CD4-positive, CD25-positive, alpha-beta regulatory T cell (primary cell): Measurements from ENCODE around the gene PRR12. TPM values are rescaled to one million over a fixed set of nuclear protein-coding genes. Genes with fewer than 3 reads are reported as not detected.
A peak's percentile ranks its signal among the peaks of the same experiment; 100 is the strongest.

ENCODE experiments used
- ATAC-seq, 2 donors: fragments of 150-1000 bp; cut with Tn5 transposase; one replicate each; pipeline ENCODE4 v1.10.0; 2021; ENCODE audit warnings: low read depth in 2 of 2, moderate number of reproducible peaks in 2 of 2, moderate library complexity in 1 of 2
- DNase-seq, 3 donors: peaks; one replicate each; pipeline versions ENCODE4 v3.0.0 to v3.0.0-alpha.2; 2012 to 2022; ENCODE audit warnings: mixed read lengths in 1 of 3
- H3K27ac ChIP-seq: one replicate; pipeline ENCODE4 v1.7.0; 2013; ENCODE audit warnings: mild to moderate bottlenecking, low read length; ENCODE audit not compliant: insufficient read depth, poor library complexity, severe bottlenecking
- H3K27me3 ChIP-seq: one replicate; pipeline ENCODE4 v1.7.0; 2013; ENCODE audit warnings: low read length; ENCODE audit not compliant: control insufficient read depth, insufficient read depth
- H3K36me3 ChIP-seq: one replicate; pipeline ENCODE4 v1.7.0; 2013; ENCODE audit warnings: mild to moderate bottlenecking, low read length, moderate library complexity; ENCODE audit not compliant: control insufficient read depth, insufficient read depth
- H3K4me1 ChIP-seq: 2 replicates; pipeline ENCODE4 v1.7.0; 2013; ENCODE audit warnings: mild to moderate bottlenecking, low read length; ENCODE audit not compliant: insufficient read depth, control insufficient read depth, poor library complexity, severe bottlenecking
- H3K4me3 ChIP-seq: one replicate; pipeline ENCODE4 v1.7.0; 2013; ENCODE audit warnings: low read depth, mild to moderate bottlenecking, low read length, moderate library complexity
- H3K9me3 ChIP-seq, 2 experiments: 1 replicate in 1 of 2; 2 replicates in 1 of 2; pipeline ENCODE4 v1.7.0; 2013; ENCODE audit warnings: low read length in 2 of 2, mild to moderate bottlenecking in 1 of 2, moderate library complexity in 1 of 2; ENCODE audit not compliant: control insufficient read depth in 2 of 2
- H3K27ac Mint-ChIP-seq, 3 donors: one replicate each; pipeline ENCODE4 v1.8.0; 2020 to 2022; ENCODE audit warnings: mild to moderate bottlenecking in 3 of 3, mixed read lengths in 3 of 3, moderate library complexity in 2 of 3
- H3K27me3 Mint-ChIP-seq: one replicate; pipeline ENCODE4 v1.8.0; 2022; ENCODE audit warnings: mild to moderate bottlenecking, mixed read lengths
- H3K36me3 Mint-ChIP-seq: one replicate; pipeline ENCODE4 v1.8.0; 2020; ENCODE audit warnings: mixed read lengths
- H3K4me1 Mint-ChIP-seq, 4 donors: one replicate each; pipeline ENCODE4 v1.8.0; 2020 to 2022; ENCODE audit warnings: mixed read lengths in 4 of 4, mild to moderate bottlenecking in 1 of 4
- H3K4me3 Mint-ChIP-seq, 4 donors: one replicate each; pipeline ENCODE4 v1.8.0; 2020 to 2022; ENCODE audit warnings: mild to moderate bottlenecking in 4 of 4, mixed read lengths in 4 of 4, moderate library complexity in 3 of 4
- H3K9me3 Mint-ChIP-seq, 7 donors: one replicate each; pipeline ENCODE4 v1.8.0; 2020 to 2022; ENCODE audit warnings: mixed read lengths in 7 of 7, mild to moderate bottlenecking in 3 of 7, moderate library complexity in 2 of 7
- polyA plus RNA-seq, 4 donors: library from polyadenylated mRNA; unstranded; fragments of 300-500 nt; fragmentation: Illumina TruSeq; gene quantifications; one replicate each; pipeline ENCODE4 v1.2.3, GENCODE V29; 2021
- total RNA-seq: library from RNA; stranded (reverse); gene quantifications from one replicate; pipeline ENCODE4 v1.2.3, GENCODE V29; 2022

Gene PRR12
- total and polyA plus RNA-seq, 5 donors from 2014 or later: 0.05 to 50.2 (median 0.17) TPM

DNA sequence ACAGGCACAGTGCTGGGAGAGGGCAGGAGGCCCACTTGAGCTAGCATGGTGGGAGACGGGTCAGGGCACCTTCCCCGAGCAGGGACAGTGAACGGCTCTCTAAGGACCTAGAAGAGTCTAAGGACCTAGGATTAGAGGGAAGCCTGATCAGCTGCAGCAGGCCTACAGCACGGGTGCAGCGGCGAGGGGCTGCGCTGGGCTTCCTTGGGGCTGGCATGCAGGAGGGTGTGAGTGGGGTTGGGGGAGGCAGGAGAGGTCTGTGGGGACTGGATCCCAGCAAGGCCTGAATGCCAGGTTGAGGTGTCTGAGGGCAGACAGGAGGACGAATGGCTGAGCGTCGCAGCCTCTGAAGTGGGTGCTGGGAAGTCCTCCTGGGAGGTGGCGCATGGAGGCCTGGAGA lies 54.6 kb downstream of the PRR12 start:
- Histone ChIP-seq H3K4me3 (no peak overlapping the region), H3K9me3 (no peaks in the 10 kb centered on the region), H3K27ac (no peak overlapping the region), H3K36me3 (peaks cover 33% of the 10 kb centered on the region), H3K27me3 (no peaks in the 10 kb centered on the region), H3K4me1 (peaks cover 34% of the 10 kb centered on the region)
- Mint-ChIP-seq H3K27me3 (peaks cover 4% of the 10 kb centered on the region), H3K4me1 (peaks cover 8 to 53% (median 31%) of the 10 kb centered on the region in 4 donors), H3K9me3 (no peaks in the 10 kb centered on the region), H3K4me3 (peak overlapping the region in 2 of 4 donors; percentile 3 to 43), H3K36me3 (peaks cover 16% of the 10 kb centered on the region), H3K27ac (peak overlapping the region in 1 of 3 donors; percentile 51)
- ATAC-seq: no peak
- no peak for DNase-seq

- H3K9me3 Mint-ChIP-seq: no peaks in the 10 kb centered on the region
- Histone ChIP-seq H3K9me3 (no peaks in the 10 kb centered on the region), H3K27ac (no peak overlapping the region), H3K27me3 (no peaks in the 10 kb centered on the region), H3K4me3 (no peak overlapping the region), H3K4me1 (peaks cover 30% of the 10 kb centered on the region), H3K36me3 (peaks cover 34% of the 10 kb centered on the region)
- H3K4me1 Mint-ChIP-seq: peaks cover 8 to 49% (median 29%) of the 10 kb centered on the region in 4 donors
- H3K4me3 Mint-ChIP-seq: peak overlapping the region in 2 of 4 donors; percentile 3 to 43
- DNase-seq (no peak), ATAC-seq (no peak)
- peaks cover 16% of the 10 kb centered on the region for H3K36me3 Mint-ChIP-seq
- H3K27me3 Mint-ChIP-seq: peaks cover 4% of the 10 kb centered on the region
- no peak overlapping the region for H3K27ac Mint-ChIP-seq
Measured at GRCh38 chr19:49645995-49646394, 55.0 kb downstream of the PRR12 start.

DNA sequence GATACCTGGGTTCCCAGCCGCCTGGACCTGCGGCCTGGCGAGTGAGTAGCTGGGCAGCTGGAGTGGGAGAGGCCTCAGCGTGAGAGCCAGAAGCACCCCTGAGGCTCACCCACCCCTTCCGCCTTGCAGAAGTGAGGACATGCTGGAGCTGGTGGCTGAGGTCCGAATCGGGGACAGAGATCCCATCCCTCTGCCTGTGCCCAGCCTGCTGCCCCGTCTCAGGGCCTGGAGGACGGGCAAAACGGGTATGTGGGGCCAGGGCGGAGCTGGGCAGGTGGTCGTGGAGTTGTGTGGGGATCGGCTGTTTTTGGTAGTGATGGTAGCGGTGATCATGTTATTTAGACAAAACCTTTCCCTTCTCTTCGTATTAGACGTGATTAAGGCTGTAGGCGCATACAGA lies 55.6 kb downstream of the PRR12 start:
- Histone ChIP-seq H3K4me3 (no peak overlapping the region), H3K36me3 (peaks cover 36% of the 10 kb centered on the region), H3K4me1 (peaks cover 24% of the 10 kb centered on the region), H3K27me3 (no peaks in the 10 kb centered on the region), H3K9me3 (no peaks in the 10 kb centered on the region), H3K27ac (no peak overlapping the region)
- Mint-ChIP-seq H3K4me1 (peaks cover 8 to 44% (median 26%) of the 10 kb centered on the region in 4 donors), H3K36me3 (peaks cover 16% of the 10 kb centered on the region), H3K4me3 (no peak overlapping the region), H3K9me3 (no peaks in the 10 kb centered on the region), H3K27me3 (peaks cover 3% of the 10 kb centered on the region), H3K27ac (peak overlapping the region in 1 of 3 donors; percentile 41)
- ATAC-seq (no peak), DNase-seq (no peak)

- DNase-seq: no peak
- no peak overlapping the region for H3K27ac ChIP-seq
- ATAC-seq: no peak
- no peak overlapping the region for H3K4me3 ChIP-seq
- Mint-ChIP-seq H3K27ac (no peak overlapping the region), H3K4me3 (no peak overlapping the region), H3K9me3 (peaks cover 0 to 2% (median 0%) of the 10 kb centered on the region in 7 donors), H3K27me3 (no peaks in the 10 kb centered on the region), H3K4me1 (peaks cover 0 to 8% (median 3%) of the 10 kb centered on the region in 4 donors), H3K36me3 (peaks cover 24% of the 10 kb centered on the region)
- H3K27me3 ChIP-seq: no peaks in the 10 kb centered on the region
- no peaks in the 10 kb centered on the region for H3K9me3 ChIP-seq
- H3K4me1 ChIP-seq: no peaks in the 10 kb centered on the region
- peaks cover 54% of the 10 kb centered on the region for H3K36me3 ChIP-seq
Measured at GRCh38 chr19:49651029-49651819, 60.2 kb downstream of the PRR12 start.

DNA sequence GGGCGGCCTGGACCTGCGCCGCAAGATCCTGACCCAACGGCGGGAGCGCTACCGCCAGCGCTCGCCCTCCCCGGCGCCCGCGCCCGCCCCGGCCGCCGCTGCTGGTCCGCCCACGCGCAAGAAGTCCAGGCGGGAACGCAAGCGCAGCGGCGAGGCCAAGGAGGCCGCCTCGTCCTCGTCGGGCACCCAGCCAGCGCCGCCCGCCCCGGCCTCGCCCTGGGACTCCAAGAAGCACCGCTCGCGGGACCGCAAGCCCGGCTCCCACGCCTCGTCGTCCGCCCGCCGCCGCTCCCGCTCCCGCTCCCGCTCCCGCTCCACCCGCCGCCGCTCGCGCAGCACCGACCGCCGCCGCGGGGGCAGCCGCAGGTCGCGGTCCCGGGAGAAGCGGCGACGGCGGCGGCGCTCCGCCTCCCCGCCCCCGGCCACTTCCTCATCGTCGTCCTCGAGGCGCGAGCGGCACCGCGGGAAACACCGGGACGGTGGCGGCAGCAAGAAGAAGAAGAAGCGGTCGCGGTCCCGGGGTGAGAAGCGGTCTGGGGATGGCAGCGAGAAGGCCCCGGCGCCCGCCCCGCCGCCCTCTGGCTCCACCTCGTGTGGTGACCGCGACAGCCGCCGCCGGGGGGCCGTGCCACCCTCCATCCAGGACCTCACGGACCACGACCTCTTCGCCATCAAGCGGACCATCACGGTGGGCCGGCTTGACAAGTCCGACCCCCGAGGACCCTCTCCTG lies 61.0 kb downstream of the PRR12 start:
- H3K4me1 Mint-ChIP-seq: peaks cover 0 to 10% (median 3%) of the 10 kb centered on the region in 4 donors
- no peak for DNase-seq
- Histone ChIP-seq H3K4me3 (no peak overlapping the region), H3K27me3 (no peaks in the 10 kb centered on the region), H3K27ac (no peak overlapping the region), H3K36me3 (peaks cover 50% of the 10 kb centered on the region), H3K4me1 (no peaks in the 10 kb centered on the region), H3K9me3 (no peaks in the 10 kb centered on the region)
- no peaks in the 10 kb centered on the region for H3K27me3 Mint-ChIP-seq
- H3K27ac Mint-ChIP-seq: no peak overlapping the region
- peaks cover 25% of the 10 kb centered on the region for H3K36me3 Mint-ChIP-seq
- peaks cover 0 to 2% (median 0%) of the 10 kb centered on the region in 7 donors for H3K9me3 Mint-ChIP-seq
- no peak overlapping the region for H3K4me3 Mint-ChIP-seq
- ATAC-seq: no peak

GRCh38 chr19:49652551-49653465 lies 61.8 kb downstream of the PRR12 start:
- DNase-seq: no peak
- peaks cover 0 to 9% (median 3%) of the 10 kb centered on the region in 4 donors for H3K4me1 Mint-ChIP-seq
- Histone ChIP-seq H3K27me3 (no peaks in the 10 kb centered on the region), H3K36me3 (peaks cover 48% of the 10 kb centered on the region), H3K27ac (no peak overlapping the region), H3K4me3 (no peak overlapping the region), H3K9me3 (no peaks in the 10 kb centered on the region), H3K4me1 (no peaks in the 10 kb centered on the region)
- H3K4me3 Mint-ChIP-seq: no peak overlapping the region
- H3K9me3 Mint-ChIP-seq: peaks cover 0 to 2% (median 0%) of the 10 kb centered on the region in 7 donors
- ATAC-seq: no peak
- H3K27me3 Mint-ChIP-seq: no peaks in the 10 kb centered on the region
- no peak overlapping the region for H3K27ac Mint-ChIP-seq
- H3K36me3 Mint-ChIP-seq: peaks cover 23% of the 10 kb centered on the region

GRCh38 chr19:49653466-49653806 lies 62.5 kb downstream of the PRR12 start:
- H3K27ac Mint-ChIP-seq: no peak overlapping the region
- no peak overlapping the region for H3K4me3 Mint-ChIP-seq
- H3K36me3 Mint-ChIP-seq: peaks cover 23% of the 10 kb centered on the region
- H3K9me3 ChIP-seq: no peaks in the 10 kb centered on the region
- H3K36me3 ChIP-seq: peaks cover 45% of the 10 kb centered on the region
- H3K9me3 Mint-ChIP-seq: peaks cover 0 to 2% (median 0%) of the 10 kb centered on the region in 7 donors
- H3K27me3 Mint-ChIP-seq: no peaks in the 10 kb centered on the region
- ATAC-seq: no peak
- peaks cover 0 to 9% (median 3%) of the 10 kb centered on the region in 4 donors for H3K4me1 Mint-ChIP-seq
- H3K27me3 ChIP-seq: no peaks in the 10 kb centered on the region
- H3K4me3 ChIP-seq: no peak overlapping the region
- H3K27ac ChIP-seq: no peak overlapping the region
- H3K4me1 ChIP-seq: no peaks in the 10 kb centered on the region
- DNase-seq: no peak
